Epithelial cell of proximal tubule (primary cell): ENCODE data around the gene KLHL7. TPM values are rescaled to one million over a fixed set of nuclear protein-coding genes. Genes with fewer than 3 reads are reported as not detected.
"Not testable (repeated sequence)": the region's sequence is repeated elsewhere in the genome, so short reads cannot be mapped to it uniquely, and the experiment has no call there.

ENCODE experiments used
- DNase-seq: peaks from one replicate; pipeline ENCODE4 v3.0.0-alpha.2; 2011; ENCODE audit warnings: low read depth
- H3K4me3 ChIP-seq: 2 replicates; pipeline ENCODE4 v1.5.1; 2011; ENCODE audit warnings: low read depth, mild to moderate bottlenecking, low read length
- total RNA-seq: library from RNA; depleted of rRNA; stranded (reverse); fragments of >200 nt; gene quantifications from 2 replicates; pipeline ENCODE4 v1.2.3, GENCODE V29; 2015
- TF ChIP-seq, protein P1 (sequence below): conservative IDR thresholded peaks from 2 replicates; pipeline ENCODE4 v1.5.1; 2012; ENCODE audit warnings: low read depth, mild to moderate bottlenecking, low read length

The KLHL7 gene
- total RNA-seq, 1 donor from 2014 or later = 40.8 TPM

DNA sequence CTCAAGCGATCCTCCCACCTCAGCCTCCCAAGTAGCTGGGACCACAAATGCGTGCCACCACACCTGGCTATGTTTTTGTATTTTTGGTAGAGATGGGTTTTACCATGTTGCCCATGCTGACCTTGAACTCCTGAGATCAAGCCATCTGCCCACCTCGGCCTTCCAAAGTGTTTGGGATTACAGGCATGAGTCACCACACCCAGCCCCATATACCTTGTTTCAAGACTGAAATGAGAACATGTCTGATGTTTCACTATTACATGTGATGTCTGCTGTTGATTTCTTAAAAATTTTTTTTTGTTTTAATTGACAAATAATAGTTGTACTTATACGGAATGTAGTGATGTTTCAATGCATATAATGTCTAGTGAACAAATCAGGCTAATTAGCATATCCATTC lies 14.5 kb downstream of the KLHL7 start:
- H3K4me3 ChIP-seq = no peak overlapping the region
- TF ChIP-seq, protein P1, sequence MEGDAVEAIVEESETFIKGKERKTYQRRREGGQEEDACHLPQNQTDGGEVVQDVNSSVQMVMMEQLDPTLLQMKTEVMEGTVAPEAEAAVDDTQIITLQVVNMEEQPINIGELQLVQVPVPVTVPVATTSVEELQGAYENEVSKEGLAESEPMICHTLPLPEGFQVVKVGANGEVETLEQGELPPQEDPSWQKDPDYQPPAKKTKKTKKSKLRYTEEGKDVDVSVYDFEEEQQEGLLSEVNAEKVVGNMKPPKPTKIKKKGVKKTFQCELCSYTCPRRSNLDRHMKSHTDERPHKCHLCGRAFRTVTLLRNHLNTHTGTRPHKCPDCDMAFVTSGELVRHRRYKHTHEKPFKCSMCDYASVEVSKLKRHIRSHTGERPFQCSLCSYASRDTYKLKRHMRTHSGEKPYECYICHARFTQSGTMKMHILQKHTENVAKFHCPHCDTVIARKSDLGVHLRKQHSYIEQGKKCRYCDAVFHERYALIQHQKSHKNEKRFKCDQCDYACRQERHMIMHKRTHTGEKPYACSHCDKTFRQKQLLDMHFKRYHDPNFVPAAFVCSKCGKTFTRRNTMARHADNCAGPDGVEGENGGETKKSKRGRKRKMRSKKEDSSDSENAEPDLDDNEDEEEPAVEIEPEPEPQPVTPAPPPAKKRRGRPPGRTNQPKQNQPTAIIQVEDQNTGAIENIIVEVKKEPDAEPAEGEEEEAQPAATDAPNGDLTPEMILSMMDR = no peak
- DNase-seq = no peak

DNA sequence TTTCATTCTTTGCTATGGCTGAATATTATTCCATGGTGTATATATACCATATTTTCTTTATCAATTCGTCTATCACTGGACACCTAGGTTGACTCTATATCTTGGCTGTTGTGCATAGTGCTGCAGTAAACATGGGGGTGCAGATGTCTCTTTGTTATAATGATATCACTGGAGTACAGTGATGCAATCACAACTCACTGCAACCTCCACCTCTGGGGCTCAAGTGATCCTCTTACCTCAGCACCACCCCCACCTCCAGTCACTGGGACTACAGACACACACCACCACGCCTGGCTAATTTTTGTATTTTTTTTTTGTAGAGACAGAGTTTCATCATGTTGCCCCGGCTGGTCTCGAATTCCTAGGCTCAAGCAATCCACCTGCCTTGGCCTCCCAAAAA lies 15.6 kb downstream of the KLHL7 start:
- no peak for DNase-seq
- no peak overlapping the region for H3K4me3 ChIP-seq
- TF ChIP-seq, protein P1 = no peak

DNA sequence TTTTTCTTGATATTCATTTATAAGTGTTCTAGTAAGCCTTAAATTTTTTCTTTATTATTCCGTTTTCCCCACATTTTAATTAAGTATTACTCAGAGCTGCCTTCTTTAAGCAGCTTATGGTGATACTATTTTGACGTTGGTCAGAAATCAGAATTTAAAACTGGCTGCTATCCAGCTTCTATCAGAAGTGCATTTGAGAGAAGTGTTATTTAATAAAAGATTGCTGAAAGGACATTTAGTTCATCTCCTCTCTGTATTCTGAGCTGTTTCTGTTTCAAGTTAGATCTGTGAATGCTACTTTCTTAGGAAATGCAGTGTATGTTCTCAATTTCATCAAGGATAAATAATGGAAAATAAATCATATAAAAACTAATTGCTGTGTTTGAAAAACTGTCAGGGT lies 17.4 kb downstream of the KLHL7 start:
- TF ChIP-seq, protein P1 = no peak
- no peak for DNase-seq
- no peak overlapping the region for H3K4me3 ChIP-seq

DNA sequence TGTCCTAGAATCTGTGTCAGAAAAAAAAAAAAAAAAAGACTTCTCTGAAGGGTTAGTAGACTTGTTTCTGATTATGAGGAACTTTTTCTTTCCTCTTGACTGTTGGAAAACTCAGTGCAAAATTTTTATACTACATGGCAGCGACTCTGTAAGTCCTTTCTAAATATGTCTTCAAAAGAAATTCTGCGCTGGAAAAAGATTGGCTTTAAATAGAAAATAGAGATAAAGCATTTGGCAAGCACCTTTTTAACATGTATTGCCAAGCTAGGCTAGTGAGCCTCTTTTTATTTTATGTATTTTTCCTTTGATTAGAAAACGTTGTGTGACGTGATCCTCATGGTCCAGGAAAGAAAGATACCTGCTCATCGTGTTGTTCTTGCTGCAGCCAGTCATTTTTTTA lies 17.9 kb downstream of the KLHL7 start:
- TF ChIP-seq, protein P1 = no peak
- no peak overlapping the region for H3K4me3 ChIP-seq
- DNase-seq = no peak

DNA sequence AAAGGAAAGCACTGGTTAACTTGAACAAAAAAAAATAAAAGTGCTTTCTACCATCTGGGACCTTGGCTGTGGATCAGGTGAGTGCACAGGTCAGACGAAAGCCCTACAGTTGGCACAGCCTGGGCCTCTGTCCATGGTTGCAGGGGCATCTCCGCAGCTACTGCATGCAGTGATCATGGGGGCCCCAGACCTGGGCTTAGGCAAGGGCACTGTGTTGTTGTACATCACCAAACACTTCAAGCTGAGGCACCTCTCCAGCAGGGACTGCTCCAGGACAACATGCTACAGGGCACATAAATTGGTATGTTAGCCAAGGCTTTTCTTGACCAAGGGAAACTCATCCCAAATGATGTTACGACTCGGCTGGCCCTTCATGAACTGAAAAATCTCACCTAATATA lies 23.5 kb downstream of the KLHL7 start:
- no peak for DNase-seq
- TF ChIP-seq, protein P1 = no peak
- H3K4me3 ChIP-seq = no peak overlapping the region

DNA sequence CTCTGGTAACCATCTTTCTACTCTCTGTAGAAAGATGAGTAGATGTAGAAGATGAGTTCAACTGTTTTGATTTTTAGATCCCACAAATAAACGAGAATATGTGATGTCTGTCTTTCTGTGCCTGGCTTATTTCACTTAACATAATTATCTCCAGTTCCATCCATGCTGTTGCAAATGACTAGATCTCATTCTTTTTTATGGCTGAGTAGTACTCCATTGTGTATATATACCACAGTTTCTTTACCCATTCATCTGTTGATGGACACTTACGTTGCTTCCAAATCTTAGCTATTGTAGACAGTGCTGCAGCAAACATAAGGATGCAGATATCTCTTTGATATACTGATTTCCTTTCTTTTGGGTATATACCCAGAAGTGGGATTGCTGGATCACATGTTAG lies 26.2 kb downstream of the KLHL7 start:
- not testable (repeated sequence) for DNase-seq, H3K4me3 ChIP-seq

DNA sequence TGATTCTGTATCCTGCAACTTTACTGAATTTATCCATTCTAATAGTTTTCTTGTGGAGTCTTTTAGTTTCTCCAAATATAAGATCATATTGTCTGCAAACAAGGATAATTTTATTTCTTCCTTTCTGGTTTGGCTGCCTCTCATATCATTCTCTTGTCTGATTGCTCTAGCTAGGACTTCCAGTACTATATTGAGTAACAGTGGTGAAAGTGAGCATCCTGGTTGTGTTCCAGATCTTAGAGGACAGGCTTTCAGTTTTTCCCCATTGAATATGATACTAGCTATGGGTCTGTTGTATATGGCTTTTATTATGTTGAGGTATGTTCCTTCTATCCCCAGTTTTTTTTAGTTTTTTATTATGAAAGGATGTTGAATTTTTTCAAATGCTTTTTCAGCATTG lies 28.2 kb downstream of the KLHL7 start:
- TF ChIP-seq, protein P1 = no peak
- H3K4me3 ChIP-seq = no peak overlapping the region
- DNase-seq = no peak

DNA sequence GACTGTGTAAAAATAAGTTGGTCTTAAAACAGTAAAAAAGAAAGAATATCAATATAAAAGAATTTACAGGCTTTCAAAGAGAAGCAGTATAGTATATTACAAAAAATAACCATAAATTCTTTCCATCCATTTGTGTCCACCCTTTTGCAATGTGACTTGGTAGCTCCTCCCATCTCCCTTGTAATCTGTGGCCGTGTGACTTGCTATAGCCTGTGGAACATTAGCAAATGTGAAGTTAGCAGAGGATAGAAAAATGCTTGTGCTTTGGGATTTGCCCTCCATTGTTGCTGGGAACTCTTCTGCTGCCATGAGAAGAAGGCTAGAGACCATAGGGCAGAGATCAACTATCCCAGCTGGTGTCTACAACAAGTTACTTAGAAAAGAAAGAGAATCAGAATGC lies 30.2 kb downstream of the KLHL7 start:
- no peak overlapping the region for H3K4me3 ChIP-seq
- no peak for DNase-seq
- TF ChIP-seq, protein P1 = no peak
